Naive B cell (primary cell): ENCODE data around the gene DNAL4. TPM values are rescaled to one million over a fixed set of nuclear protein-coding genes. Genes with fewer than 3 reads are reported as not detected.

ENCODE experiments used
- ATAC-seq, 2 donors: fragments of 150-1000 bp; cut with Tn5 transposase; 2 replicates each; pipeline ENCODE4 v1.10.0; 2021; ENCODE audit warnings: low read depth in 2 of 2, mild to moderate bottlenecking in 2 of 2, moderate library complexity in 2 of 2
- DNase-seq: peaks from one replicate; pipeline ENCODE4 v3.0.0; 2022
- H3K27ac Mint-ChIP-seq, 6 donors: one replicate each; pipeline ENCODE4 v1.8.0; 2020 to 2022; ENCODE audit warnings: mild to moderate bottlenecking in 6 of 6, mixed read lengths in 6 of 6, moderate library complexity in 5 of 6, inconsistent platforms in 2 of 6
- H3K27me3 Mint-ChIP-seq, 3 donors: one replicate each; pipeline ENCODE4 v1.8.0; 2021 to 2022; ENCODE audit warnings: mixed read lengths in 3 of 3, mild to moderate bottlenecking in 1 of 3
- H3K36me3 Mint-ChIP-seq, 2 donors: one replicate each; pipeline ENCODE4 v1.8.0; 2020 to 2022; ENCODE audit warnings: mixed read lengths in 2 of 2, inconsistent platforms in 1 of 2, mild to moderate bottlenecking in 1 of 2
- H3K4me1 Mint-ChIP-seq, 3 donors: one replicate each; pipeline ENCODE4 v1.8.0; 2020 to 2022; ENCODE audit warnings: mixed read lengths in 3 of 3, inconsistent platforms in 1 of 3, mild to moderate bottlenecking in 1 of 3, moderate library complexity in 1 of 3
- H3K4me3 Mint-ChIP-seq, 8 donors: one replicate each; pipeline ENCODE4 v1.8.0; 2020 to 2022; ENCODE audit warnings: mild to moderate bottlenecking in 8 of 8, mixed read lengths in 8 of 8, moderate library complexity in 8 of 8, inconsistent platforms in 2 of 8
- H3K9me3 Mint-ChIP-seq, 7 donors: one replicate each; pipeline ENCODE4 v1.8.0; 2020 to 2022; ENCODE audit warnings: mixed read lengths in 7 of 7, mild to moderate bottlenecking in 5 of 7, inconsistent platforms in 2 of 7, moderate library complexity in 1 of 7
- polyA plus RNA-seq, 6 donors: library from polyadenylated mRNA; unstranded; fragments of 300-500 nt; fragmentation: Illumina TruSeq; gene quantifications; one replicate each; pipeline ENCODE4 v1.2.3, GENCODE V29; 2021; ENCODE audit warnings: low read depth in 6 of 6

Gene DNAL4
- polyA plus RNA-seq, 6 donors from 2014 or later, result 10.6 to 15.7 (median 12.7) TPM

GRCh38 chr22:38792833-38793232 is 1.1 kb downstream of the DNAL4 start:
- Mint-ChIP-seq H3K4me1 (peaks cover 7 to 22% (median 8%) of the 10 kb centered on the region in 3 donors), H3K27ac (peak overlapping the region; percentile 93 to 96 (median 96)), H3K36me3 (no peaks in the 10 kb centered on the region), H3K9me3 (no peaks in the 10 kb centered on the region), H3K4me3 (peak overlapping the region; percentile 84 to 97 (median 95)), H3K27me3 (peaks cover 6 to 23% (median 21%) of the 10 kb centered on the region in 3 donors)
- ATAC-seq (no peak), DNase-seq (no peak)

DNA sequence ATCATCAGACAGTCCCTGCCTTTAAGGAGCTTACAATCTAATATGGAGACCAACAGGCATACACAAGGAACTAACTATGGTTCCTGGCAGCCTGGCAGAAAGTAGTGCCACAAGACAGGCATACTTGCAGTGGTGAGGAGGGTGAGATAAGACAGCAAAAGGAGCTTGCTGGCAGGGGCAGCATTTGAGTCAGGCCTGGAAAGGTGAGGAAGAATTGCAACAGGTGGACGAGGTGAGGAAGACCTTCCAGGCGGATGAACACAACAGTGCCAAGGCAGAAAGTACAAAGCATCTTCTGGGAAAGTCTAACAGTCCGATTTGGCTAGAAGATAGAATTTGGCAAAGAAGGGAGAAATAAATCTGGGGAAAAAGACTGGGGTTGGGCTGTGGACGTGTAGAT is 4.3 kb downstream of the DNAL4 start:
- Mint-ChIP-seq H3K36me3 (no peaks in the 10 kb centered on the region), H3K27me3 (no peaks in the 10 kb centered on the region), H3K9me3 (no peaks in the 10 kb centered on the region), H3K4me1 (peaks cover 5 to 17% (median 7%) of the 10 kb centered on the region in 3 donors), H3K4me3 (no peak overlapping the region), H3K27ac (no peak overlapping the region)
- DNase-seq (no peak), ATAC-seq (no peak)

GRCh38 chr22:38788846-38789245 is 5.1 kb downstream of the DNAL4 start:
- H3K27me3 Mint-ChIP-seq, result no peaks in the 10 kb centered on the region
- peaks cover 5 to 11% (median 7%) of the 10 kb centered on the region in 3 donors for H3K4me1 Mint-ChIP-seq
- no peaks in the 10 kb centered on the region for H3K9me3 Mint-ChIP-seq
- H3K36me3 Mint-ChIP-seq, result no peaks in the 10 kb centered on the region
- H3K4me3 Mint-ChIP-seq, result peak overlapping the region in 1 of 8 donors; percentile 22
- no peak for ATAC-seq
- no peak overlapping the region for H3K27ac Mint-ChIP-seq
- DNase-seq, result no peak

GRCh38 chr22:38788021-38788816 is 5.7 kb downstream of the DNAL4 start:
- no peak overlapping the region for H3K27ac Mint-ChIP-seq
- peaks cover 3 to 14% (median 5%) of the 10 kb centered on the region in 3 donors for H3K4me1 Mint-ChIP-seq
- peak overlapping the region in 1 of 8 donors; percentile 43 for H3K4me3 Mint-ChIP-seq
- no peaks in the 10 kb centered on the region for H3K27me3 Mint-ChIP-seq
- no peaks in the 10 kb centered on the region for H3K36me3 Mint-ChIP-seq
- DNase-seq, result no peak
- H3K9me3 Mint-ChIP-seq, result no peaks in the 10 kb centered on the region
- no peak for ATAC-seq

DNA sequence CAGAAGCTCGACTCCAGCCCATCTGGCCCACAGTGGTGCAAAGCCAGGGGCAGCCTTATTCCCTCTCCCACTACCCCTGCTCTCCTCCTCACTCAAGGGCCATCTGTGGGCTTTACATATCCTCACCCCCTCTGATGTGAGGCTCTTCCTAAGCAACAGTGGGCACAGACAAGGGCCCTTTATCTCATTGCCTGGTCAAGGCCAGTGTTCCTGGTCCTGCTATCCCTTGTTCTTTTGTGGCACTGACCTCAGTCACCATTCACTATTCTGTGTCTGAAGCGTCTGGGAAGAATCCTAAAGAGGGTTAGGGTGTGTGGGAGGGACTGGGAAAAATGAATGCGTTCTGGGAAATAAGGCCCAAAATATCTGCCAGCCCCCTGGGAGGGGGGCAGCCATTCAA is 7.3 kb downstream of the DNAL4 start:
- DNase-seq (no peak), ATAC-seq (no peak)
- H3K36me3 Mint-ChIP-seq, result peaks cover 0 to 6% of the 10 kb centered on the region in 2 donors
- H3K27ac Mint-ChIP-seq, result no peak overlapping the region
- H3K9me3 Mint-ChIP-seq, result no peaks in the 10 kb centered on the region
- H3K4me3 Mint-ChIP-seq, result no peak overlapping the region
- peaks cover 9 to 14% (median 9%) of the 10 kb centered on the region in 3 donors for H3K4me1 Mint-ChIP-seq
- no peaks in the 10 kb centered on the region for H3K27me3 Mint-ChIP-seq

- Mint-ChIP-seq H3K36me3 (peaks cover 4 to 13% of the 10 kb centered on the region in 2 donors), H3K9me3 (no peaks in the 10 kb centered on the region), H3K27me3 (no peaks in the 10 kb centered on the region), H3K4me3 (peak overlapping the region in 1 of 8 donors; percentile 61), H3K27ac (peak overlapping the region in 1 of 6 donors; percentile 39), H3K4me1 (peaks cover 9 to 14% (median 13%) of the 10 kb centered on the region in 3 donors)
- DNase-seq (no peak), ATAC-seq (no peak)
Measured at GRCh38 chr22:38784856-38785255, 9.1 kb downstream of the DNAL4 start.

DNA sequence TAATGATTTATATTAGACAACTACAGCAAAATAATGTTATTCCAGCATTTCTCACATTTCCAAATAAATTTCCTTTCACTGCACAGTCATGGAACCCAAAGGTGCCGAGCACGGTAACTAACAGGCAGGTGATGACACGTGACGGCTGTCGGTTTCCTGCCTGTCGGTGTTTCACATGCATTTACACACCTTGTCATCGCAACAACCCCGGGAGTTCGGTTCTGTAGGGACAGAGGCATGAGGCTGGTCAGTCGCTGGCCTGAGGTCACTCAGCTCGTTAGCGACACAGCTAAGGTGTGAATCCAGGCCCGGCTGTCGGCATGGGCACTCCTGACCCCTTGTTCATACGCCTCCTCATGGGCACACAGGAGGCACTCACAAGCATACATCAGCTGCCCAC is 9.9 kb downstream of the DNAL4 start:
- Mint-ChIP-seq H3K4me3 (no peak overlapping the region), H3K27ac (no peak overlapping the region), H3K36me3 (peaks cover 4 to 13% of the 10 kb centered on the region in 2 donors), H3K9me3 (no peaks in the 10 kb centered on the region), H3K27me3 (no peaks in the 10 kb centered on the region), H3K4me1 (peaks cover 9 to 14% (median 13%) of the 10 kb centered on the region in 3 donors)
- no peak for ATAC-seq
- DNase-seq, result no peak

- Mint-ChIP-seq H3K9me3 (no peaks in the 10 kb centered on the region), H3K36me3 (peaks cover 4 to 13% of the 10 kb centered on the region in 2 donors), H3K27me3 (no peaks in the 10 kb centered on the region), H3K4me3 (no peak overlapping the region), H3K27ac (peak overlapping the region in 3 of 6 donors; percentile 11 to 72 (median 70)), H3K4me1 (peaks cover 9 to 14% (median 13%) of the 10 kb centered on the region in 3 donors)
- ATAC-seq, result no peak
- DNase-seq, result no peak
Measured at GRCh38 chr22:38783095-38783615, 10.8 kb downstream of the DNAL4 start.

DNA sequence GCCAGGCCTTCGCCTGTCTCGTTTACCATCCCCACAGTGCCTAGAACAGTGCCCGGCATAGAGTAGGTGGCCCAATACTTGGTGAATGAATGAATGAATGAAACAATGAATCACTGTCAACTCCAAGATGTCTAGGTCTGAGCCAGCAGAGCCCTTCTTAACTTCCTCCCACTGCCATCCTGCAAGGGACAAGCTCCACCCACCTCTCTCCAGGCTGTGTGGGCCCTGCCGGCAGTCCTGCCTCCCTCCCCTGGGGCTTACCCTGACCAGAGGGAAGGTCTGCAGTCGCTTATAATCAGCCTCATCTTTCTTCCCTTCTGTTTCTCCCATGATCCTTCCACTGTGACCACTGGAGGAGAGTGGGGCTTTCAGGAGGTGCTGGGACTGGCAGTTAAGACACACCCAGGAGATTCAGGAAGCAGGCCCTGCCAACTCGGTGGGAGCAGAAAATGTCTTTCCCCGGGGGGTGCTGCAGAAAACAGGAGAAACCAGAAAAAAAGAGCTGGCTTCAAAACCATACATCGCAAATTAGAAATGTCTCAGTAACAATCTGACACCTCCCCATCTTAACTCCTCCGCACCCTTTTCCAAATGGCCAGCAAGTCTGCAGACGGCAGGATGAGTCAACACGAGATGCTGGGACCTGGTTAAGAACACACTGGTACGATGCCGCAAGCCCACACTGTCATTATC is 11.4 kb downstream of the DNAL4 start:
- Mint-ChIP-seq H3K4me3 (peak overlapping the region in 1 of 8 donors; percentile 20), H3K36me3 (peaks cover 4 to 13% of the 10 kb centered on the region in 2 donors), H3K27ac (peak overlapping the region in 3 of 6 donors; percentile 11 to 48 (median 14)), H3K9me3 (no peaks in the 10 kb centered on the region), H3K4me1 (peaks cover 9 to 14% (median 13%) of the 10 kb centered on the region in 3 donors), H3K27me3 (no peaks in the 10 kb centered on the region)
- ATAC-seq, result no peak
- DNase-seq, result no peak

DNA sequence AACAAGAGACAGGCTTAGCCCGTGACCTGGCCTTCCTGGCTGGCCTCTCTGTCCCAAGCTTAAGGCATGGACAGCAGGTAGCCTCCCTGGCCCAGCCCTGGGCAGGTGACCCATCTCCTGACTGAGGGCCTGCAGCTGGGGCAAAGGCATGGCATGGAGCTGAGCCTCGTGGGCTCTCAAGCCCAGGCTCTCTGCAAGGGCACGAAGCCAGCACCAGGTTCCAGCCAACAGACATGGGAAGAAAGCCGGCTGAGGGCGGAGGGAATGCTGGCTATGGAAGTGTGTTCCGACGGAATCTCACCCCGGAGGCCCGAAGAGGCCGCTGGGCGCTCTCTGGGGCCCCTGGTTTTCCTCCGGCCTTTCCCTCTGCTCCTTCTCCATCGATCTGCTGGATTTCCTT is 12.9 kb downstream of the DNAL4 start:
- Mint-ChIP-seq H3K4me1 (peaks cover 12 to 14% (median 13%) of the 10 kb centered on the region in 3 donors), H3K9me3 (no peaks in the 10 kb centered on the region), H3K27me3 (no peaks in the 10 kb centered on the region), H3K27ac (no peak overlapping the region), H3K36me3 (peaks cover 4 to 13% of the 10 kb centered on the region in 2 donors), H3K4me3 (no peak overlapping the region)
- ATAC-seq, result no peak
- DNase-seq, result no peak

GRCh38 chr22:38777087-38777671 is 16.8 kb downstream of the DNAL4 start:
- Mint-ChIP-seq H3K27ac (no peak overlapping the region), H3K36me3 (peaks cover 4 to 12% of the 10 kb centered on the region in 2 donors), H3K27me3 (no peaks in the 10 kb centered on the region), H3K9me3 (no peaks in the 10 kb centered on the region), H3K4me3 (no peak overlapping the region), H3K4me1 (peaks cover 0 to 11% (median 7%) of the 10 kb centered on the region in 3 donors)
- ATAC-seq (no peak), DNase-seq (no peak)

DNA sequence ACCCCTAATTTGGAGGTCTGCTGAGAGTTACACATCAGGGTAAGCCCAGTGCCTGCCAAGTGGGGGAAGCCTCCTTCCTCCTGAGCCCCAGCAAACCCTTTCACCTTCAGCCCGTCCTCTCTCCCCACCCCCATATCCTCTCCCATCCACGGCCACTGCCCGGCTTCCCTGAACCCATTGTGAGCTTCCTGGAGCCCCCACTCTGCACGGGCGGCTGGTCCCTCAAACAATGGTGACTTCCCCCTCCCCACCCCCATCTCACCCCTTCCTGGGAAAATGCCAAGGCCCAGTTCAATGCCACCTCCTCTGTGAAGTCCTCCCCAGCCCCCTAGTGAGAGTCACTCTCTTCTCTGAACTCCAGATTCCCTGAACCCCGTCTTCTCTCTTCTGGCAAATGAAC is 17.9 kb downstream of the DNAL4 start:
- DNase-seq, result no peak
- H3K9me3 Mint-ChIP-seq, result no peaks in the 10 kb centered on the region
- no peak overlapping the region for H3K27ac Mint-ChIP-seq

DNA sequence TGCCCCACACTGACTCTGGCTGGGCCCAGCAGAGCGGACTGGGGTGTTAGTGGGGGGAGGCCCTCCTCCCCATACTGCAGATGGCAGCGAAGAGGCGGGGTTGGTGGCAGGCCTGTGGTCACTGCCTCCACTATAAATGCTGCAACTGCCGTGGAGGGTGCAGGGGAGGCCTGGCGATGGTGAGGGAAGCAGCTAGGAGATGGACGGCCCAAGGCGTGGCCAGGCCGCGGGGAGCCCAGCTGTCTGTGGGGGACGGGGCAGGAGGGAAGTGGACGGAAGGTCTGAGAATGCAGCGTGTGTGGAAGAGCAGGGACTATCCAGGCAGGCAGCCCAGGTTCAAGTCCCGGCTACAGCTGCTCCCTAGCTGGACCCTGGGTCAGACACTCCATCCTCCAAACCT is 18.3 kb downstream of the DNAL4 start:
- H3K36me3 Mint-ChIP-seq, result no peaks in the 10 kb centered on the region
- ATAC-seq (no peak), DNase-seq (no peak)
- no peaks in the 10 kb centered on the region for H3K27me3 Mint-ChIP-seq
- H3K27ac Mint-ChIP-seq, result peak overlapping the region in 1 of 6 donors; percentile 74
- H3K4me3 Mint-ChIP-seq, result peak overlapping the region in 1 of 8 donors; percentile 15
- H3K9me3 Mint-ChIP-seq, result no peaks in the 10 kb centered on the region
- H3K4me1 Mint-ChIP-seq, result peaks cover 0 to 11% (median 0%) of the 10 kb centered on the region in 3 donors

More for the DNA sequence above, 17.9 kb downstream of the DNAL4 start:
- Mint-ChIP-seq H3K4me3 (no peak overlapping the region), H3K27me3 (no peaks in the 10 kb centered on the region), H3K4me1 (peaks cover 0 to 11% (median 0%) of the 10 kb centered on the region in 3 donors), H3K36me3 (peaks cover 0 to 2% of the 10 kb centered on the region in 2 donors)
- no peak for ATAC-seq
